22Rv1 (cell line): ENCODE measurements around the gene PTPRG.

ENCODE experiments used
- CTCF ChIP-seq: fragments of 450-650 bp; IDR thresholded peaks from 2 replicates; pipeline ENCODE4 v1.5.1; 2017; ENCODE audit warnings: mild to moderate bottlenecking
- ZFX ChIP-seq: fragments of 450-650 bp; IDR thresholded peaks from 2 replicates; pipeline ENCODE4 v1.6.1; 2017; ENCODE audit warnings: antibody characterized with exemption, borderline replicate concordance

DNA sequence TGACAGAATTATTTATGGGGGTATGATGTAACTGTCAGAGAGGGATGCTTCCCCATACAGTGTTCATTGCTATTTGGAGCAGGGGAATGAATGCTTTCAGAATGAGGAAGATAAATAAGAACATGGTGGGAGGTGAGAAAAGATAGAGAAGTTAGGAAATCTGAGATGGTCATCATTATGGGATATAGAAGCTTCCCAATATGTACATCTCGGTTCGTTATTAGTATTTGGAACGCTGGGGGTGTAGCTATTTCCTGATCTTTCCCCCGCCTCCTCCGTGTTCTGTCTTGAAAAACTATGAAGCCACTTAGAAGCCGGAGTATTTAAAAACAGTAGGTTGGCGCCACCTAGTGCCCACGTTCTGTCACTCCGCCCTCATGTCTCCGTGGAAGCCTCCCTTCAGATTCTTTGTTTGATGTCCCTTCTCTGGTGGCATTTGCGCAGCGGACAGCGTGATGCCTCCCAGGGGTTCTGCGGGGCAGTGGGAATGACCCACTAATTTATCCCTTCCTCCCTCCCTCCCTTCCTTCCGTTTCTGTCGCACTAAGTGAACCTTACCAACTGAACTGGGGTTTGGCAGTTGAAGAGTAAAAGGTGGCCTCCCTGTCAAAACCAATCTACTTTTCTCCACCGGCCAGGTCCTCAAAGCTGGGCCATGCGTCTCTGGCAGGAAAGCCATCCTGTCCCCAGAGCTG lies 627.5 kb downstream of the PTPRG start:
- TF ChIP-seq CTCF (peak; percentile 81), ZFX (no peak)
